Measurements from ENCODE around the gene TAC3.

- TF ChIP-seq GATA2 (IDR thresholded peaks at IDR 0.05; ENCODE audit: low read depth, low read length): no peak
- TF ChIP-seq GATA3 (IDR thresholded peaks at IDR 0.05; ENCODE audit: low read depth, low read length): no peak
These were observed 15.5 kb upstream of the TAC3 start for GRCh38 chr12:57031789-57032188.

Data from SH-SY5Y (cell line).